Measurements from ENCODE around the gene TMUB2. TPM values are rescaled to one million over a fixed set of nuclear protein-coding genes. Genes with fewer than 3 reads are reported as not detected.

TMUB2 gene
- total and polyA plus RNA-seq, 9 of the 15 experiments (the other 6 are each of a cell fraction or from before 2014, with no cell fraction given) = 4.1 to 29.8 (median 16.3) TPM

GRCh38 chr17:44200478-44201155 lies 13.8 kb downstream of the TMUB2 start (continued):
- TF ChIP-seq HMGN3 (IDR thresholded peaks at IDR 0.05; ENCODE audit: borderline replicate concordance, extremely low read depth, insufficient read length, low read depth, low read length) (no peak), BCOR (IDR thresholded peaks at IDR 0.05) (no peak), ZSCAN32 (CRISPR knock-in tag; IDR thresholded peaks at IDR 0.05) (no peak), HLTF (IDR thresholded peaks at IDR 0.05) (no peak), HMG20A (CRISPR knock-in tag; conservative IDR thresholded peaks at IDR 0.05) (no peak), ZMIZ1 (IDR thresholded peaks at IDR 0.05; ENCODE audit: low read depth in 2 of 2, low read length in 2 of 2) (no peak), ZNF445 (CRISPR knock-in tag; IDR thresholded peaks at IDR 0.05; ENCODE audit: low read depth) (no peak), SRSF3 (IDR thresholded peaks at IDR 0.05; ENCODE audit: insufficient read depth, low read length) (no peak), CREBBP (IDR thresholded peaks at IDR 0.05; ENCODE audit: low read depth, low read length) (no peak), NR3C1 (CRISPR knock-in tag; IDR thresholded peaks at IDR 0.05) (no peak), FUS (optimal IDR thresholded peaks at IDR 0.05; ENCODE audit: low read depth, low read length) (no peak), STAT5A (IDR thresholded peaks at IDR 0.05; ENCODE audit: borderline replicate concordance, low read length) (no peak), HMBOX1 (IDR thresholded peaks at IDR 0.05) (no peak), ZNF354B (CRISPR knock-in tag; IDR thresholded peaks at IDR 0.05) (no peak), ZNF644 (tag; IDR thresholded peaks at IDR 0.05; ENCODE audit: low read depth) (no peak), SAFB (IDR thresholded peaks at IDR 0.05; ENCODE audit: borderline replicate concordance, low read depth, low read length) (no peak), RBM15 (IDR thresholded peaks at IDR 0.05; ENCODE audit: insufficient read depth, low read length) (no peak), ELK1 (CRISPR knock-in tag; IDR thresholded peaks at IDR 0.05) (no peak)
- TF ChIP-seq, protein P1, sequence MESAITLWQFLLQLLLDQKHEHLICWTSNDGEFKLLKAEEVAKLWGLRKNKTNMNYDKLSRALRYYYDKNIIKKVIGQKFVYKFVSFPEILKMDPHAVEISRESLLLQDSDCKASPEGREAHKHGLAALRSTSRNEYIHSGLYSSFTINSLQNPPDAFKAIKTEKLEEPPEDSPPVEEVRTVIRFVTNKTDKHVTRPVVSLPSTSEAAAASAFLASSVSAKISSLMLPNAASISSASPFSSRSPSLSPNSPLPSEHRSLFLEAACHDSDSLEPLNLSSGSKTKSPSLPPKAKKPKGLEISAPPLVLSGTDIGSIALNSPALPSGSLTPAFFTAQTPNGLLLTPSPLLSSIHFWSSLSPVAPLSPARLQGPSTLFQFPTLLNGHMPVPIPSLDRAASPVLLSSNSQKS (CRISPR knock-in tag; IDR thresholded peaks at IDR 0.05) = no peak
- TF ChIP-seq, protein P2, sequence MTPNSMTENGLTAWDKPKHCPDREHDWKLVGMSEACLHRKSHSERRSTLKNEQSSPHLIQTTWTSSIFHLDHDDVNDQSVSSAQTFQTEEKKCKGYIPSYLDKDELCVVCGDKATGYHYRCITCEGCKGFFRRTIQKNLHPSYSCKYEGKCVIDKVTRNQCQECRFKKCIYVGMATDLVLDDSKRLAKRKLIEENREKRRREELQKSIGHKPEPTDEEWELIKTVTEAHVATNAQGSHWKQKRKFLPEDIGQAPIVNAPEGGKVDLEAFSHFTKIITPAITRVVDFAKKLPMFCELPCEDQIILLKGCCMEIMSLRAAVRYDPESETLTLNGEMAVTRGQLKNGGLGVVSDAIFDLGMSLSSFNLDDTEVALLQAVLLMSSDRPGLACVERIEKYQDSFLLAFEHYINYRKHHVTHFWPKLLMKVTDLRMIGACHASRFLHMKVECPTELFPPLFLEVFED (CRISPR knock-in tag; conservative IDR thresholded peaks at IDR 0.05) = no peak

Measured in K562 (cell line).